GM21367 (cell line): ENCODE data around the gene MAP4.

Experiments used
- ATAC-seq: cut with Tn5 transposase; IDR thresholded peaks from one replicate; pipeline ENCODE4 v1.9.1; 2021; ENCODE audit not compliant: unreplicated experiment

The MAP4 gene

DNA sequence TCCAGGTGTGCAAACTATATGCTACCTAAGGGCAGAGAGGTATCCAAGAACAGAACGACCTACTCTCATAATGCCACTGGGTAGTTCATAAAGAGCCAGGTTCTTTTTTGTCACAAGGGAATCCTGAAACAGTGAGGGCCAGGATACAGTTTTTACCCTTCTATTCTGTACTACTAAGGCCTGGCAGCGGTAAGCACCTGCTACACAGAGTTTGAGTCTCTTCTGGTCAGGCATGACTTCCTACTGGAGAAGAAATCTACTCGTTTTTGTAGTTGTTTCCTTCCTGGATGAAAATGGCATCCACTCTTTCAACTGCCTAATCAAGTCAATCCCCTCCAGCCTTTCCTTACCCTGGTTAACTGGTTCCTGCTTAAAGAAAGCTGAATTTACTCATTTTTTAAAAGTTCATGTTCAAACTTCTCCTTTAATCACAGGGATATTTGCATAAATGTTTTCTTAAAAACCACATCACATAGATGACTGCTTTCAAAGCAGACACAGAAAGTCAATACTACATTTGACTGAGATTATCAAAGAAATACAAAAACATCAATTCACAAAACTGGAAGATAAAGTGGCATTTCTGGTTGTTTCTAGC, 40.0 kb downstream of the MAP4 start:
- ATAC-seq: no peak

DNA sequence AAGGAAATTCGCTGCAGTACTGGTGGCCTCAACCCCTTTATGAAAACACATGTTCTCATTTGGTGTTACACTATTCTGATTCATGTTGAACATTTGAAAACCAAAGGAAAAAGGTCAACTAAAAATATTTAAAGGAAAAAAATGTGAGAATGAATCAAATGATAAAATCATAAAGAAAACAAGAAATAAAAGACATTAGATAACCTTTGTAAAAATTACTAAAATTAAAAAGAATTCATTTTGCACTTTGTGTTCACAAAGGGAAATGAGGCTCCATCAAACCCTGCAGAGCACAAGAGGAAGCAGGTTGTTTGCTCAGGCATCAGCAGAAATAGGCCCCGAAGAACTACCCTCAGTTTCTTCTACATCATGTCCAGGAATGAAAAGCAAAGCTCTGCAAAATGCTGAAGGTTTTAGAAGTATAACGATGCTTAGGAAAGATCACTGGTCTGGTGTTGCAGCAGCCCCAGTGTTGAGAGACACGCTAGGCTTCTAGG, 41.2 kb downstream of the MAP4 start:
- no peak for ATAC-seq

DNA sequence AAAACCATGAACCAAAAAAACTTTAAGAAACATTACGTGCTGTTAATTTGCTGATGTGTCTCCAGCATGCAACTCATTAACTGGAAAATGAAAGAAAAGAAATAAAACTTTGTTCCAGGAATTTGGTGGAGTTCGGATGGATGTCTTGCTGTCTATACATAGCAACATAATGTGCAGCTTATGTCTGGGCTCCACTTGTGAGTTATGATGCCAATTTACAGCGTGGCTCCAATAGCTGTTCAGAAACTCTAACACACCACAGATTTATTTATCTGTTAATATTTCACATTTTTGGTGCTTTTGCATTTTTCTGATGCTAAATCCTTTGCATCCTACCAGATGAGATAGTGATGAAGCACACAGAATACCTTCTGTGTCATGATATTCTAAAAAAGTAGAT, 45.1 kb downstream of the MAP4 start:
- no peak for ATAC-seq

DNA sequence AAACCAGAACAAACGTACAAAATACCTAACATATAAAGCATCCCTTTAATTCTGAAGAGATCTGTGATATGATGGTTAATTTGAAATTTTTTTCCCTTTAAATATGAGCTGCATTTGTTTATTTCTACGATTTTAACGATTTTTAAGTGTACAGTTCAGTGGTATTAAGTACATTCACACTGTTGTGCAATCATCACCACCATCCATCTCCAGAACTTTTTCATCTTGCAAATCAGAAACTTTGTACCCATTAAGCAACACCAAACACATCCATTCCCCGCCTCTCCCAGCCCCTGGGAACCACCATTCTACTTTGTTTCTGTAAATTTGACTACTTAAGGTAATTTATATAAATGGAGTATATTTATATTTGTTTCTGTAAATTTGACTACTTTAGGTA, 51.5 kb downstream of the MAP4 start:
- no peak for ATAC-seq

DNA sequence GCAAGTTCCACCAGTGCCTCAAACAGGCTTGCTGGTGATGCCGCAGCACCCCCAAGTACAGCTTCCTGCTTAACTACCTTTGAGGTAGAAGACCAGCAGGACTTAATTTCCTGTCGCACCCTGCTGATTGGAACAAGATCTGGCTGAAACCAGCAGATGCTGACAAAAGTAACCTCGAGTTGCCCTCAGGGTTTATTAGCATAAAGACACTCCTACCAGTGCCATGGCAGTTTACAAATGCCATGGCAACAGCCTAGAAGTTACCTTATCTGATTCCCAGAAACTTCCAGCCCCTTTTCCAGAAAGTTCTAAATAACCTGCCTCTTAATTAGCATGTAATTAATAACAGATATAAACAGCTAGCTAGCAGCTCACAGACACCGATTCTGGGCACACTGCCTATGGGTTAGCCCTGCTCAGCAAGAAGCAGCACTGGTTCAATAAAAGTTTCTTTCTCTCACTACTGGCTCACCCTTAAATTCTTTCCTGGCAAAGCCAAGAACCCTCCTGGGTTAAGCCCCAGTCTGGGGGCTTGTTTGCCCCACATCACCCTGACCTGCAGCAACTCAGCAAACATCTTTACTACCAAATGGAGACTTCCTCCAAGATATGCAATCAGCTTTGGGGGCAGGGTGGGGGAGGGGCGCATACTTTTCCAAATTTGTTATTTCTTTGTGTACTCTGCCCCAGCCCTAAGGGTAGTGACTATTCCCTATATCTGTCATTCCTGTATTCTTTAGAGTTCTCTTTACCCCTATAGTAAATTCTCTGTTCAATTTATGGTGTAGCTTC, 54.2 kb downstream of the MAP4 start:
- ATAC-seq: no peak

DNA sequence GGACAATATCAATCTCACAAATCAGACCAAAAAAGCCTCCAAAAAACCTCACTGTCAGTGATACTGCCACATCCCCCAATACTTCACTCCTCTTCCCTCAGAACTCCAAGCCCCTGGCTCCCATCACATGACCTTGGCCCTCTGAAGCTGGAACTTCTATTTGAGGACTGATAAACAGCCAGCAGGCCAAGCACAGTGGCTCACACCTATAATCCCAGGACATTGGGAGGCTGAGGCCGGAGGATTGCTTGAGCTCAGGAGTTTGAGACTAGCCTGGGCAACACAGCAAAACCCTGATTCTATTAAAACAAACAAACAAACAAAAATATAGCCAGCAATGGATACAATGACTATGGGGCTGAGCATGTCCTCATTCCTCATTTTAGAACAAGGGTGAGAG, 55.2 kb downstream of the MAP4 start:
- no peak for ATAC-seq

DNA sequence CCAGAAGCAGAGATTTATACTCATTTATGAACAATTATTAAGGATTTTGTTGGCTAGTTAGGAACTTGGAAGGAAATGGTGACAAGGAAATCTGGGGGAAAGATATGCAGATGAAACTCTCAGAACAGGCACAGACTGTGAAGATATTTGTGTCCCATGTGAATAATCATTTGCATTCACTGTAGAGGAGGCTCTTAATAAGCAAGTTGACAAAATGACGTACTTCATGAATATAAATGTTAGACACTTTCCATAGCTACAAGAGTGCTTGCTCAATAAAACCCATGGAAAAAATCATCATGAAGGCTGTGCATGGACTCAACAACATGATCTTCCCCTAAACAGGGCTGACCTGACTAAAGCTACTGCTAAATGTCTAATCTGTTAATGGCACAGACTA, 59.7 kb downstream of the MAP4 start:
- ATAC-seq: no peak

DNA sequence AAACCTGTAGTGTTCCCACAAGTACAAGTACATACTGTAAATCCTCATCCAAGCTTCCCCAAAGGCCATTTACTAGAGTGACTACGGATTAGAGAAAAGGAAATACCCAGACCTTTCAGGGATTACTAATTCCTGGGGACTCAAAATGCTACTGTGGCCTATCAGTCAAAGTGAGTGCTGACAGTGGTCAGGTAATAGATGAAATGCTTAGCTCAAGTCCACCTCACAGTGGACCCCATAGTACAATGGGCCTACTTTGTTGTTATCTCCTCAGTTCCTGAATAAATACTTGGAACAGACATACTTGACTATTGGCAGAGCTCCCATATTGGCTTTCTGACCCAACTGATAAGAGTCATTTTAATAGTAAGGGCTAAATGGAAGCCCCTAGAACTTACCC, 61.6 kb downstream of the MAP4 start:
- ATAC-seq: no peak

DNA sequence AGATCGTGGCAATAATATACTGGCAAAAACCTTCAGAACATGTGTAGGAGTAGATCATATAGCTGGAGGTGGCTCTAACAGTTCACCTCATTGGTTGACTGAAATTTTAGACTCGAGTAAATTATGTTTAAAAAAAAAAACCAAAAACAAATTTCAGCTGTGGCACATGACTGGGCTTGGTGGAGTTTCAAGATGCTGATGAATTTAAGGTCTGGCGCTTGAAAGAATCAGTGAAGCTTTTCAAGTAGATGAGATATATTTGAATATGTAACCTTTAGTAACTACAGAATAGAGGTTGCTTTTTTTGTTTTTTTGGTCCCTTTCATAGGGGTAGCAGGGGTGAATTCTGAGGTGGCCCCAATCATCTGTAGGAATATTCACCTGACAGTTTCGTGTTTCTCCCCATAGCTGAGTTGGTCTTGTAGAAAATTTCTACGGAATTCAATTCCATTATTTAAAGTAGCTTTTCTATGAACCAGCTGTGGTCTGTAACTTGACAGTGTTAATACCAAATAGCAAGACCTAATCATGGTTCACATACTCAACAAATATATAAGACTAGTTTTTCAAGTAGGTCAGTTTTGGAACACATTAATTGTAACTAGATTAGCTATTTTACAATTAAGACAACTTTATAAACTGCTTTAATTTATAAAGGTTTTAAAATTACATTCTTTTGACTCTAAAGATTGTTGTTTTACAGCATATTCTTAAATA, 65.6 kb downstream of the MAP4 start:
- ATAC-seq: no peak

DNA sequence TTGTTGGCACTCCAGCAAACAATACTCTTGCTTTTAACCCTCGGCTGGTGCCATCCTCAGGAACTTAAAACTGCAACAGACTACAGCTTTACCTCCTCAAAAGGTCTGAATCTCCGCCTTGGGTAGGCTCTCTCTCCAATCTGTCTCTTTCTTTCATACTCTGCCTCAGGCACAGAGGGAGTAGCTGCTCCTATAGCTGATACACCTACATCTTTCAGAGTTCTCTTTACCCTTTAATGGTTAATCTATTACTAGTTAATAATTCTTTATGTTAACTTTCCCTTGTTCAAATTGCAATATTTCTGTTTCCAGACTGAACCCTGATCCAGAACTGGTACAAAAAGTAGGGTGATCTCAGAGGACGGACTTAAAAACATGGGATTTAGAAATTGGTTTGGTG, 66.2 kb downstream of the MAP4 start:
- ATAC-seq: no peak

DNA sequence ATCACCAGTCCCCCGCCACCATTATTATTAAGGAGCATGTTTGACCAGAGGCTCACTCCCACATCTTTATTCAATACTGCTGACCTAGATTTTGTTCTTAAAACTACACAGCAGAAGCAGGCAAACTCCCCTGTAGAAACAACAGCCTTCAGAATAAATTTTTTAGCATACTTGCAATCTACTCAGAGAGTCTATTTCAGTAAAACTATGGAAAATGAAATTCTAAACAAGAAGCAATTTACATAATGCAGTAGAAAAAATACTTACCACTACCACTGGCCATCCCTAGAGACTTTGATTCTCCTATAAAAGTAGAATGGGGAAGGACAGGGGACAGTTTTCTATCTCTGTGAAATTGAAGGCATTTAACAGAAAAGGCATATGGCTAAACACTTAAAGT, 76.0 kb downstream of the MAP4 start:
- no peak for ATAC-seq

DNA sequence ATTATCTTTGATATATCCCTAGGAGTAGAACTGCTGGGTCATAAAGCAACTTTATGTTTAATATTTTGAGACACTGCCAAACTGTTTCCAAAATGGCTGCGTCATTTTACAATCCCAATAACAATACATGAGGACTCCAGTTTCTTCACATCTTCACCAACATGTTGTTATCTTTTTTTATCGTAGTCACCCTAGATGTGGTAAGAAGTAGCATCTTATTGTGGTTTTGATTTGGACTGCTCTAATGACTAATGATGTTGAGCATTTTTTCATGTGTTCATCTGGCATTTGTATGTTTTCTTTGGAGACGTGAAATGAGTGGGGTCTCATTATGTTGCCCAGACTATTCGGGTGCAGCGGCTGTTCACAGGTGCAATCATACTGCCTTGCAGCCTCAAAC, 83.8 kb downstream of the MAP4 start:
- ATAC-seq: no peak

DNA sequence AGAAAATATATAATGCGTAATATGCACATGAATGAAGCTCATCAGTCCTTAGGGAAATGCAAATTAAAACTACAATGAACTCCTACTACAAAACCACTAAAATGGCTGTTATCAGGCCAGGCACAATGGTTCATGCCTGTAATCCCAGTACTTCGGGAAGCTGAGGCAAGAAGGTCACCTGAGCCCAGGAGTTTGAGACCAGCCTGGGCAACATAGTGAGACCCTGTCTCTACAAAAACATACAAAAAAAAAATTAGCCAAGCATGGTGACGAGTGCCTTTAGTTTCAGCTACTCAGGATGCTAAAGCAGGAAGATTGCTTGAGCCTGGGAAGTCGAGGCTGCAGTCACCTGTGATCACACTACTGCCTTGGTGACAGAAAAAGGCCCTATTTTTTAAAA, 85.2 kb downstream of the MAP4 start:
- no peak for ATAC-seq

DNA sequence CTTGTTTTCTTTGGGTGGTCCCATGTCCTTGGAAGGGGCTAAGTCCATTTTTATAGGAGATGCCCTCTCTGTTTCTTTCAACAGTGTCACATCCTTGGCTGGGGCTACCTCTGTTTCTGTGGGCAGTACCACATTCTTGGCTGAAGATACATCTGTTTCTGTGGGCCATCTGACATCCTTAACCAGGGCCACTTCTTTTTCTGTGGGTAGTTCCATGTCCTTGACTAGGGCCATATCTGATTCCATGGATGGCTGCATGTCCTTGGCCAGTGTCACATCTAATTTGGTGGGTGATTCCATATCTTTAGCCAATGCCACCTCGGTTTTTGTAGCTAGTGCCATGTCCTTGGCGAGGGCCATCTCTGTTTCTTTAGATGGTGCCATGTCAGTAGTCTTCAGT, 99.5 kb downstream of the MAP4 start:
- no peak for ATAC-seq

DNA sequence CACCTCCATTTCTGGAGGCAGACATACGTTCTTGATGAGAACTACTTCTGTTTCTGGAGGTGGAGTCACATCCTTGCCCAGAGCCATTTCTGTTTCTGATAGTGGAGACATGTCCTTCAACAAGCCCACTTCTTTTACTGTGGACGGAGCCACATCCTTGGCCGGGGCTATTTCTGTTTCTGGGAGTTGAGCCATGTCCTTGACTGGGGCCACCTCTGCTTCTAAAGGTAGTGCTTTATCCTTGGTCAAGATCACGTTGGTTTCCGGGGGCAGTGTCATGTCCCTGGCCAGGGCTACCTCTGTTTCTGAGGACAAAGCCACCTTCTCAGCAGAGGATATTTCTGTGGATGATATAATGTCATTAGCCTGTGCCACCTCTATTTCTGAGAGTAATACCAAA, 100.0 kb downstream of the MAP4 start:
- ATAC-seq: no peak

DNA sequence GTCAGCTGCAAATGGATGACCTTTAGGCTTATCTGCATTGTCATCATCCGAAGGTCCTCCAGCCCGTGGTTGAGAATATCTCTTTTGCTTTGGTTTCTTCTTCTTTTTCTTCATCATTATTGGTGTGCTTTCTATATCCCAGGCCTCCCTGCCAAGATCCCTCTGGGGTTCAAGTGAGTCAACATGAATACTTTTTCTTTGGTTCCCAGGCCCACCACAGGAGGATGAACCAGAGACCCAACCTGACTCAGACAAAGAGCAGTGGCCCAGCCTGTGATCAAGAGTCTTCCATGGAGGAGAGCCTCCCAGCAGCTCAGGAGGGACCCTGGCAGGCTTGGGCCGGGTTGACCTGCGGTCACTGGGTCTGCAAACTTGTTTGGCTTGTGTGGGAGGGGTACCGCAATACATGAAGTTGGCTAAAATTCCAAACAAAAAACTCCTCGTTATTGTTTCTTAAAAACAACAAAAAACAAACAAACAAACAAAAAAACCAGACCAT, 104.2 kb downstream of the MAP4 start:
- ATAC-seq: no peak

DNA sequence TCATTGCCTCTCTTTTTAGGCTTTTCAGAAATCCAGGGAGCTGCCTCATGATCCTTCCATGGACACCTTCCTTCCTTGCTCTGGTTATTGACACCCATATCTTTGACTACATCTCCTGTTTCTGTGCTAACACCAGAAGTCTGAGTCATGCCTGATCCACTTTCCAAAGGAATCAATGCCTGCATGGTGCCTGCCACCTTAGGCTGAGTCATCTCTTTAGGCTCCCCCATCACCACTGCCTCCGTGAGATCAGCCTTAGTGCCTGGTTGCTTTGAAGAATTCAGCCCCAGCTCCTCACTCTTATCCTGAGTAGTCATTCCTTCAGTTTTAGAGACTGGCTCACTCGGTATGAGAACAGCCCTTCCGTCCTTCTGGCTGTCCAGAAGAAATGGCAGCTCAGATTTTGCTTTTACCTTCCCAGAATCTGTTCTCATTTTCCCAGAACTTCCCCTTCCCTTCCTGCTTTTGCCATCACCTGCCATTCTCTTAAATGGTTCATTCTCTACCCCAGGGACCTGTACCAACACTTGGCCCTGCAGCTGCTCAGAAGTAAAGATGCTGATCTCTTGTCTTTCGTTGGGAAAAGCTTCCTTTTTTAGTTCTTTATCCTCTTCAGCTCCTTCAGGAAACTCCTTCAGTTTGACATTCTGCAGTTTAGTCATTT, 105.3 kb downstream of the MAP4 start:
- no peak for ATAC-seq

DNA sequence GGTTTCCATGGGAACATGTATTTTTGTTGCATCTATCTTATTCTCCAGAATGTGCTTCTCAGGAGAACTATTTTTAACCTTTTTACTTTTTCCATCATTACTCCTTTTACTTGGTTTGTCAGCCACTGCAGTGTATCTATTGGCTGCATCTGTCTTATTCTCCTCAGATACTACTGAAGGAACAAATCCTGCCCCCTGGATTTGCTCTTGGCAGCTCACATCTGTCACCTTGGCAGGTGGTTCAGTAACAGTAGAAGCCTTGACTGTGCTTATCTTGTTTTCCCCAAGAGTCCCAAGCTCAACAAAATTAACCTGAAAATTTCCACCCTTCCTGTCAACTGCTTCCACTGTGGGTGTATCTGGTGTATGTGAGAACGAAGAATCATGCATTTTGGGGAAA, 106.0 kb downstream of the MAP4 start:
- no peak for ATAC-seq

DNA sequence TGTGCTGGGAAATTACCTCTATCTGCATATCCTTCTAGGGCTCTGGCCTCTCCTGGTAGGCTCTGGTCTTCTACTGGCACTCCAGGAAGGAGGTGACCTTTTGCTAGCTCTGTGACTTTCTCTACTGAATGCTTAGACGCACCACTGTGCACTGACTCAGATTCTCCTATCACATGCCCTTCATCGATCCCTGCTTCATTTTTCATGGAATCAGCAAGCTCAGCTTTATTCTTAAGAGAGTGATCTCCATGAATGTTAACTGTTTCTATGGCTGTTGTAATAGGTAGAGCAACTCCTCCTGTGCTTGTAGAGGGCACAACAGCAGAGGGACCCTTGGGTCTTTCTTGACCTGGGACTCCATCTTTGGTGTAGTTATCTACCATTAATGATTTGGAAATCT, 106.6 kb downstream of the MAP4 start:
- no peak for ATAC-seq

DNA sequence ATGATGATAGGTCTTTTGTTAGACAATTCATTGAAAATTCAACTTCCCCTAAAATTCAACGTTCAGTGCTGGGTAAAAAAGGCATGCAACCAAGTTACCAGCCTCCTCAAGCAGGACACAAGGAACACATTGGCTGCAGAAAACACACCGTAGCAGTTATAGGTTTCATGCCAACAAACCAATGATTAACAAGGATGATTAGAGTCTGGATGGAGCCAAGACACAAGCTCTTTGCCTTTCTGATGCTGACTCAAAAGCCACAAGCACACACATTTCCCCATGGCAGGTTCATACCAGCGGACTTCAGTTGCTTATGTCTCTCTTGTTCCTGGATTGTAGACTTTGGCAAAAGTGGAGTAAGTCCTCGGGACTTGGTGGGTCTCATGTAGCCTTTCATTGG, 107.5 kb downstream of the MAP4 start:
- ATAC-seq: no peak

DNA sequence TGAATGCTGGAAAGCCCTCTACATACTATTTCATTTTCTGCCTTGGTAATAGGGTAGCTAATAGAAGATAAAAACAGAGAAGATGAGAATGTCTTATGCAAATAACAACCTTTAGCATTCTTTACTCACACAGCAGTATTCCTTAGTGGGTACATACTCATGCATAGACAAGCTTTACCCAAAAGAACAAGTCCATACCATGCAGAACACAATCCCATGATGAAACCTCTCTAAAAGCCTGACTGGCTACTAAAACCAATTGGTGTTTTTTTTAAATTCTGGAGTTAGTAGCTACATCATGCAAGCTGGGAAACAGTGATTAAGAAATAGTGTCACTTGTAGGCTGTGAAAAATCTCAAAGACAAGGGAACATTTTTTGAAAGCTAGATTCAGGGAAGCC, 108.4 kb downstream of the MAP4 start:
- no peak for ATAC-seq
